Stimulated activated CD4-positive, alpha-beta T cell treated with anti-CD3 and anti-CD28 coated beads, Interleukin-2, amount 100 ng/mL, for 48 hours (primary cell): ENCODE data around the gene DEGS2.
"Not testable (repeated sequence)": the region's sequence is repeated elsewhere in the genome, so short reads cannot be mapped to it uniquely, and the experiment has no call there.

Source experiments
- DNase-seq, 2 donors: peaks; one replicate each; pipeline ENCODE4 v3.0.0-alpha.2; 2020

Gene DEGS2

GRCh38 chr14:100176811-100177327 lies 17.4 kb upstream of the DEGS2 start:
- DNase-seq = no peak

GRCh38 chr14:100173353-100173752 lies 13.9 kb upstream of the DEGS2 start:
- no peak for DNase-seq

- no peak for DNase-seq
Observed at GRCh38 chr14:100172811-100173210, 13.4 kb upstream of the DEGS2 start.

GRCh38 chr14:100170880-100171279 lies 11.4 kb upstream of the DEGS2 start:
- DNase-seq = no peak

GRCh38 chr14:100168506-100168905 lies 9.1 kb upstream of the DEGS2 start:
- no peak for DNase-seq

GRCh38 chr14:100165831-100166440 lies 6.5 kb upstream of the DEGS2 start:
- no peak for DNase-seq

- DNase-seq = no peak
Observed at GRCh38 chr14:100165376-100165775, 5.9 kb upstream of the DEGS2 start.

GRCh38 chr14:100160534-100160916 lies 1.1 kb upstream of the DEGS2 start:
- DNase-seq = no peak

- DNase-seq = no peak
Observed at GRCh38 chr14:100159865-100160533, 554 bp upstream of the DEGS2 start.

- DNase-seq = no peak
Observed at GRCh38 chr14:100158566-100159093, 815 bp downstream of the DEGS2 start.

- not testable (repeated sequence) for DNase-seq
Observed at GRCh38 chr14:100157548-100158232, 1.8 kb downstream of the DEGS2 start.

GRCh38 chr14:100156776-100157175 lies 2.7 kb downstream of the DEGS2 start:
- no peak for DNase-seq

- no peak for DNase-seq
Observed at GRCh38 chr14:100155756-100156616, 3.5 kb downstream of the DEGS2 start.

- peak; percentile 52 to 60 for DNase-seq
Observed at GRCh38 chr14:100155049-100155621, 4.3 kb downstream of the DEGS2 start.

GRCh38 chr14:100153560-100153959 lies 5.9 kb downstream of the DEGS2 start:
- DNase-seq = no peak

GRCh38 chr14:100152091-100152490 lies 7.4 kb downstream of the DEGS2 start:
- no peak for DNase-seq

- DNase-seq = no peak
Observed at GRCh38 chr14:100150932-100151587, 8.4 kb downstream of the DEGS2 start.

GRCh38 chr14:100149851-100150611 lies 9.4 kb downstream of the DEGS2 start:
- DNase-seq = no peak

GRCh38 chr14:100148837-100149731 lies 10.4 kb downstream of the DEGS2 start:
- DNase-seq = no peak
